ENCODE measurements around the gene GPR15.

DNA sequence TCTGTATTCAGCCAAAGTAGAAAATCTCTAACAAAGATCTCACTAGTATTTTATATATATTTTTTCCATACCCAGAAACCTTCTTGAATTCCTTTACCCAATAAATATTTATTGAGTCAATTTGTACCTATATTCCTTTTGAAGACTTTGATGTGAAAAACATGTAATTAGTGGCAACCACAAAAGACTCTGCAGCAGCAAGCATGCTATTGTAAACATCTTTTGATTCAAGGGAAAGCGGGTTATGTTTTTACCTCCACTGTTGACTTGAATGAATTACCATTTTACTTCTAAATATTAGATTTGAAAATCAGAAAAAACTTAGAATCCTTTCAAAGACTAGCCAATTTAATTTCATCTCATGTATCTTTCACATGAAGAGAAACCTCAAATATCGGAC is 2.4 kb downstream of the GPR15 start:
- TF ChIP-seq, protein P1, sequence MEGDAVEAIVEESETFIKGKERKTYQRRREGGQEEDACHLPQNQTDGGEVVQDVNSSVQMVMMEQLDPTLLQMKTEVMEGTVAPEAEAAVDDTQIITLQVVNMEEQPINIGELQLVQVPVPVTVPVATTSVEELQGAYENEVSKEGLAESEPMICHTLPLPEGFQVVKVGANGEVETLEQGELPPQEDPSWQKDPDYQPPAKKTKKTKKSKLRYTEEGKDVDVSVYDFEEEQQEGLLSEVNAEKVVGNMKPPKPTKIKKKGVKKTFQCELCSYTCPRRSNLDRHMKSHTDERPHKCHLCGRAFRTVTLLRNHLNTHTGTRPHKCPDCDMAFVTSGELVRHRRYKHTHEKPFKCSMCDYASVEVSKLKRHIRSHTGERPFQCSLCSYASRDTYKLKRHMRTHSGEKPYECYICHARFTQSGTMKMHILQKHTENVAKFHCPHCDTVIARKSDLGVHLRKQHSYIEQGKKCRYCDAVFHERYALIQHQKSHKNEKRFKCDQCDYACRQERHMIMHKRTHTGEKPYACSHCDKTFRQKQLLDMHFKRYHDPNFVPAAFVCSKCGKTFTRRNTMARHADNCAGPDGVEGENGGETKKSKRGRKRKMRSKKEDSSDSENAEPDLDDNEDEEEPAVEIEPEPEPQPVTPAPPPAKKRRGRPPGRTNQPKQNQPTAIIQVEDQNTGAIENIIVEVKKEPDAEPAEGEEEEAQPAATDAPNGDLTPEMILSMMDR (IDR thresholded peaks at IDR 0.05): no peak
- no peak for TF ChIP-seq POLR2A (IDR thresholded peaks at IDR 0.05)
